Left renal cortex interstitium (tissue), 4 donors: ENCODE data around the gene HOXB1. TPM values are rescaled to one million over a fixed set of nuclear protein-coding genes. Genes with fewer than 3 reads are reported as not detected.

Experiments
- polyA plus RNA-seq, 4 donors: library from polyadenylated mRNA; unstranded; fragments of 120-200 nt; gene quantifications; one replicate each; pipeline ENCODE4 v1.2.1, GENCODE V29; 2013; ENCODE audit not compliant: insufficient read length in 4 of 4

HOXB1 gene
- polyA plus RNA-seq, 4 donors, result 0.17 to 0.58 (median 0.40) TPM

Other genes with a start within 250 kb of the HOXB1 start
- 10 to 100 TPM in 3 of 4 donors, 1 to 10 TPM in 1; 9.9 to 13.6 (median 12.4) TPM for gene SKAP1, start 100.8 kb downstream of the HOXB1 start, polyA plus RNA-seq
- gene HOXB2, start 14.1 kb upstream of the HOXB1 start, polyA plus RNA-seq, result 10 to 100 TPM; 42.3 to 63.0 (median 53.9) TPM
- 10 to 100 TPM in 2 of 4 donors, 1 to 10 TPM in 2; 6.8 to 22.8 (median 14.5) TPM for gene HOXB4, start 47.3 kb upstream of the HOXB1 start, polyA plus RNA-seq
- 100 to 1,000 TPM; 112 to 237 (median 181) TPM for gene HOXB3, start 59.2 kb upstream of the HOXB1 start, polyA plus RNA-seq
- gene HOXB5, start 62.8 kb upstream of the HOXB1 start, polyA plus RNA-seq, result 10 to 100 TPM; 23.9 to 51.6 (median 37.1) TPM
- 100 to 1,000 TPM in 2 of 4 donors, 10 to 100 TPM in 2; 67.8 to 159 (median 116) TPM for gene HOXB6, start 74.0 kb upstream of the HOXB1 start, polyA plus RNA-seq
- 10 to 100 TPM; 45.7 to 64.9 (median 51.8) TPM for gene HOXB7, start 80.0 kb upstream of the HOXB1 start, polyA plus RNA-seq
- 10 to 100 TPM; 38.8 to 60.8 (median 58.2) TPM for gene HOXB8, start 84.3 kb upstream of the HOXB1 start, polyA plus RNA-seq
- gene HOXB9, start 95.3 kb upstream of the HOXB1 start, polyA plus RNA-seq, result 10 to 100 TPM; 57.8 to 70.4 (median 64.7) TPM
- gene PRAC1, start 191.5 kb upstream of the HOXB1 start, polyA plus RNA-seq, result not detected
- gene PRAC2, start 192.2 kb upstream of the HOXB1 start, polyA plus RNA-seq, result not detected
- not detected for gene HOXB13, start 197.7 kb upstream of the HOXB1 start, polyA plus RNA-seq